Measurements from ENCODE around the gene RXRB.

The RXRB gene

GRCh38 chr6:33200219-33201146 is at the start of gene RXRB, which contains the start of gene SLC39A7 (continued):
- TF ChIP-seq, protein P1, sequence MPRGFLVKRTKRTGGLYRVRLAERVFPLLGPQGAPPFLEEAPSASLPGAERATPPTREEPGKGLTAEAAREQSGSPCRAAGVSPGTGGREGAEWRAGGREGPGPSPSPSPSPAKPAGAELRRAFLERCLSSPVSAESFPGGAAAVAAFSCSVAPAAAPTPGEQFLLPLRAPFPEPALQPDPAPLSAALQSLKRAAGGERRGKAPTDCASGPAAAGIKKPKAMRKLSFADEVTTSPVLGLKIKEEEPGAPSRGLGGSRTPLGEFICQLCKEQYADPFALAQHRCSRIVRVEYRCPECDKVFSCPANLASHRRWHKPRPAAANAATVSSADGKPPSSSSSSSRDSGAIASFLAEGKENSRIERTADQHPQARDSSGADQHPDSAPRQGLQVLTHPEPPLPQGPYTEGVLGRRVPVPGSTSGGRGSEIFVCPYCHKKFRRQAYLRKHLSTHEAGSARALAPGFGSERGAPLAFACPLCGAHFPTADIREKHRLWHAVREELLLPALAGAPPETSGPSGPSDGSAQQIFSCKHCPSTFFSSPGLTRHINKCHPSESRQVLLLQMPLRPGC (tag by site-specific recombination; IDR thresholded peaks at IDR 0.05), result peak; percentile 73
- TF ChIP-seq ZFHX2 (tag by site-specific recombination; conservative IDR thresholded peaks at IDR 0.05) (peak; percentile 80), SP7 (tag by site-specific recombination; IDR thresholded peaks at IDR 0.05) (peak; percentile 88), ZNF292 (tag by site-specific recombination; IDR thresholded peaks at IDR 0.05; ENCODE audit: borderline replicate concordance, low read depth) (no peak), ZNF184 (tag by site-specific recombination; IDR thresholded peaks at IDR 0.05) (peak; percentile 35; the same call in 1 of the 2 replicates), ZNF2 (tag by site-specific recombination; IDR thresholded peaks at IDR 0.05) (peak; percentile 83)
- TF ChIP-seq, protein P2, sequence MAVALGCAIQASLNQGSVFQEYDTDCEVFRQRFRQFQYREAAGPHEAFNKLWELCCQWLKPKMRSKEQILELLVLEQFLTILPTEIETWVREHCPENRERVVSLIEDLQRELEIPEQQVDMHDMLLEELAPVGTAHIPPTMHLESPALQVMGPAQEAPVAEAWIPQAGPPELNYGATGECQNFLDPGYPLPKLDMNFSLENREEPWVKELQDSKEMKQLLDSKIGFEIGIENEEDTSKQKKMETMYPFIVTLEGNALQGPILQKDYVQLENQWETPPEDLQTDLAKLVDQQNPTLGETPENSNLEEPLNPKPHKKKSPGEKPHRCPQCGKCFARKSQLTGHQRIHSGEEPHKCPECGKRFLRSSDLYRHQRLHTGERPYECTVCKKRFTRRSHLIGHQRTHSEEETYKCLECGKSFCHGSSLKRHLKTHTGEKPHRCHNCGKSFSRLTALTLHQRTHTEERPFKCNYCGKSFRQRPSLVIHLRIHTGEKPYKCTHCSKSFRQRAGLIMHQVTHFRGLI (tag by site-specific recombination; IDR thresholded peaks at IDR 0.05), result 0 out of 2 replicates have a peak, but pooled peaks have one; percentile 15
- TF ChIP-seq, protein P3, sequence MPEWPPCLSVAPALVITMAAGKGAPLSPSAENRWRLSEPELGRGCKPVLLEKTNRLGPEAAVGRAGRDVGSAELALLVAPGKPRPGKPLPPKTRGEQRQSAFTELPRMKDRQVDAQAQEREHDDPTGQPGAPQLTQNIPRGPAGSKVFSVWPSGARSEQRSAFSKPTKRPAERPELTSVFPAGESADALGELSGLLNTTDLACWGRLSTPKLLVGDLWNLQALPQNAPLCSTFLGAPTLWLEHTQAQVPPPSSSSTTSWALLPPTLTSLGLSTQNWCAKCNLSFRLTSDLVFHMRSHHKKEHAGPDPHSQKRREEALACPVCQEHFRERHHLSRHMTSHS (tag by site-specific recombination; IDR thresholded peaks at IDR 0.05), result no peak
- TF ChIP-seq, protein P4, sequence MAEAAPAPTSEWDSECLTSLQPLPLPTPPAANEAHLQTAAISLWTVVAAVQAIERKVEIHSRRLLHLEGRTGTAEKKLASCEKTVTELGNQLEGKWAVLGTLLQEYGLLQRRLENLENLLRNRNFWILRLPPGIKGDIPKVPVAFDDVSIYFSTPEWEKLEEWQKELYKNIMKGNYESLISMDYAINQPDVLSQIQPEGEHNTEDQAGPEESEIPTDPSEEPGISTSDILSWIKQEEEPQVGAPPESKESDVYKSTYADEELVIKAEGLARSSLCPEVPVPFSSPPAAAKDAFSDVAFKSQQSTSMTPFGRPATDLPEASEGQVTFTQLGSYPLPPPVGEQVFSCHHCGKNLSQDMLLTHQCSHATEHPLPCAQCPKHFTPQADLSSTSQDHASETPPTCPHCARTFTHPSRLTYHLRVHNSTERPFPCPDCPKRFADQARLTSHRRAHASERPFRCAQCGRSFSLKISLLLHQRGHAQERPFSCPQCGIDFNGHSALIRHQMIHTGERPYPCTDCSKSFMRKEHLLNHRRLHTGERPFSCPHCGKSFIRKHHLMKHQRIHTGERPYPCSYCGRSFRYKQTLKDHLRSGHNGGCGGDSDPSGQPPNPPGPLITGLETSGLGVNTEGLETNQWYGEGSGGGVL (tag by site-specific recombination; IDR thresholded peaks at IDR 0.05), result peak; percentile 94
- TF ChIP-seq, protein P5, sequence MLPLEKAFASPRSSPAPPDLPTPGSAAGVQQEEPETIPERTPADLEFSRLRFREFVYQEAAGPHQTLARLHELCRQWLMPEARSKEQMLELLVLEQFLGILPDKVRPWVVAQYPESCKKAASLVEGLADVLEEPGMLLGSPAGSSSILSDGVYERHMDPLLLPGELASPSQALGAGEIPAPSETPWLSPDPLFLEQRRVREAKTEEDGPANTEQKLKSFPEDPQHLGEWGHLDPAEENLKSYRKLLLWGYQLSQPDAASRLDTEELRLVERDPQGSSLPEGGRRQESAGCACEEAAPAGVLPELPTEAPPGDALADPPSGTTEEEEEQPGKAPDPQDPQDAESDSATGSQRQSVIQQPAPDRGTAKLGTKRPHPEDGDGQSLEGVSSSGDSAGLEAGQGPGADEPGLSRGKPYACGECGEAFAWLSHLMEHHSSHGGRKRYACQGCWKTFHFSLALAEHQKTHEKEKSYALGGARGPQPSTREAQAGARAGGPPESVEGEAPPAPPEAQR (tag by site-specific recombination; IDR thresholded peaks at IDR 0.05), result 0 out of 2 replicates have a peak, but pooled peaks have one; percentile 18

- Histone ChIP-seq H3K4me3 (ENCODE audit: low read depth, low read length) (peak overlapping the region; percentile 62), H3K36me3 (ENCODE audit: control insufficient read depth in 2 of 2, insufficient read depth in 1 of 2, low read length in 2 of 2) (peaks cover 14 to 20% of the 10 kb centered on the region in 2 experiments; a peak in 2 of 3 replicates), H3K27ac (ENCODE audit: extremely low read depth, low read depth, low read length) (peak overlapping the region; percentile 81), H3K9me3 (ENCODE audit: control insufficient read depth, insufficient read depth, low read depth, low read length) (no peaks in the 10 kb centered on the region), H3K4me1 (ENCODE audit: control insufficient read depth, insufficient read depth, low read length) (peaks cover 12% of the 10 kb centered on the region)
- ChIA-PET CTCF (interaction anchor here (0.6 to 6.1 kb wide), 20 partner anchors 10 to 411 kb away, joined by 3 to 76 read pairs (median 12); partner anchors contain the start of genes HSD17B8, RING1, RPS18 and TAP2), POLR2A (interaction anchor here (0.6 to 4.8 kb wide), 25 partner anchors 10 to 355 kb away, joined by 3 to 65 read pairs (median 5); partner anchors contain the start of genes B3GALT4, HSD17B8, PFDN6 and RGL2)
- TF ChIP-seq MYNN (tag by site-specific recombination; IDR thresholded peaks at IDR 0.05; ENCODE audit: borderline replicate concordance), result no peak
- 0 out of 2 replicates have a peak, but pooled peaks have one; percentile 22 for TF ChIP-seq ZNF391 (tag by site-specific recombination; IDR thresholded peaks at IDR 0.05; ENCODE audit: borderline replicate concordance, low read depth)
- TF ChIP-seq PRDM4 (tag by site-specific recombination; IDR thresholded peaks at IDR 0.05), result no peak
- TF ChIP-seq ZBTB17 (tag by site-specific recombination; IDR thresholded peaks at IDR 0.05), result peak; percentile 69; the same call in 1 of the 2 replicates
- no peak for TF ChIP-seq ZNF221 (tag by site-specific recombination; IDR thresholded peaks at IDR 0.05; ENCODE audit: borderline replicate concordance)
- TF ChIP-seq, protein P6, sequence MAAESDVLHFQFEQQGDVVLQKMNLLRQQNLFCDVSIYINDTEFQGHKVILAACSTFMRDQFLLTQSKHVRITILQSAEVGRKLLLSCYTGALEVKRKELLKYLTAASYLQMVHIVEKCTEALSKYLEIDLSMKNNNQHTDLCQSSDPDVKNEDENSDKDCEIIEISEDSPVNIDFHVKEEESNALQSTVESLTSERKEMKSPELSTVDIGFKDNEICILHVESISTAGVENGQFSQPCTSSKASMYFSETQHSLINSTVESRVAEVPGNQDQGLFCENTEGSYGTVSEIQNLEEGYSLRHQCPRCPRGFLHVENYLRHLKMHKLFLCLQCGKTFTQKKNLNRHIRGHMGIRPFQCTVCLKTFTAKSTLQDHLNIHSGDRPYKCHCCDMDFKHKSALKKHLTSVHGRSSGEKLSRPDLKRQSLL (tag by site-specific recombination; IDR thresholded peaks at IDR 0.05), result peak; percentile 63; the same call in 1 of the 2 replicates
- 0 out of 2 replicates have a peak, but pooled peaks have one; percentile 13 for TF ChIP-seq ZSCAN30 (tag by site-specific recombination; IDR thresholded peaks at IDR 0.05)
- TF ChIP-seq ZFP69B (tag by site-specific recombination; IDR thresholded peaks at IDR 0.05), result 0 out of 2 replicates have a peak, but pooled peaks have one; percentile 36
- TF ChIP-seq ZFHX2 (tag by site-specific recombination; conservative IDR thresholded peaks at IDR 0.05), result 0 out of 2 replicates have a peak, but pooled peaks have one; percentile 48
- TF ChIP-seq KLF16 (tag by site-specific recombination; IDR thresholded peaks at IDR 0.05), result no peak
Measured at GRCh38 chr6:33249732-33250630, 49.5 kb upstream of the RXRB start.
